HFFc6 (cell line): ENCODE data around the gene EDC3. TPM values are rescaled to one million over a fixed set of nuclear protein-coding genes. Genes with fewer than 3 reads are reported as not detected.
A peak's percentile ranks its signal among the peaks of the same experiment; 100 is the strongest.

ENCODE experiments used
- DNase-seq: peaks from one replicate; pipeline ENCODE4 v3.0.0-alpha.2; 2018
- H3K27ac Mint-ChIP-seq: 2 replicates; pipeline ENCODE4 v1.8.0; 2020; ENCODE audit warnings: mild to moderate bottlenecking, mixed read lengths
- H3K27me3 Mint-ChIP-seq: 2 replicates; pipeline ENCODE4 v1.8.0; 2021; ENCODE audit warnings: mild to moderate bottlenecking, moderate library complexity, mixed read lengths; ENCODE audit not compliant: insufficient read depth
- H3K36me3 Mint-ChIP-seq: 2 replicates; pipeline ENCODE4 v1.8.0; 2021; ENCODE audit warnings: low read depth, mixed read lengths
- H3K4me1 Mint-ChIP-seq: 2 replicates; pipeline ENCODE4 v1.8.0; 2020; ENCODE audit warnings: low read depth, mixed read lengths
- H3K4me3 Mint-ChIP-seq: 2 replicates; pipeline ENCODE4 v1.8.0; 2020; ENCODE audit warnings: mild to moderate bottlenecking, moderate library complexity, mixed read lengths
- H3K9me3 Mint-ChIP-seq: 2 replicates; pipeline ENCODE4 v1.8.0; 2020; ENCODE audit warnings: mild to moderate bottlenecking, mixed read lengths
- total RNA-seq, 6 experiments: library from RNA; stranded (reverse); fragmentation: NEBNext Ultra II Directional; extraction: Animal tissue kit (Norgen Biotek cat#: 25700); gene quantifications; 2 replicates in 1 of 6; 3 replicates in 5 of 6; pipeline ENCODE4 v1.2.3, GENCODE V29; 2021
- TF ChIP-seq, protein P1 (sequence below): fragments of 200-600 bp; sonication (generic); IDR thresholded peaks from 2 replicates; pipeline ENCODE4 v1.5.0; 2021; ENCODE audit warnings: antibody characterized with exemption, mild to moderate bottlenecking

Gene EDC3
- total RNA-seq, 6 experiments from 2014 or later: 37.2 to 46.8 (median 40.8) TPM

DNA sequence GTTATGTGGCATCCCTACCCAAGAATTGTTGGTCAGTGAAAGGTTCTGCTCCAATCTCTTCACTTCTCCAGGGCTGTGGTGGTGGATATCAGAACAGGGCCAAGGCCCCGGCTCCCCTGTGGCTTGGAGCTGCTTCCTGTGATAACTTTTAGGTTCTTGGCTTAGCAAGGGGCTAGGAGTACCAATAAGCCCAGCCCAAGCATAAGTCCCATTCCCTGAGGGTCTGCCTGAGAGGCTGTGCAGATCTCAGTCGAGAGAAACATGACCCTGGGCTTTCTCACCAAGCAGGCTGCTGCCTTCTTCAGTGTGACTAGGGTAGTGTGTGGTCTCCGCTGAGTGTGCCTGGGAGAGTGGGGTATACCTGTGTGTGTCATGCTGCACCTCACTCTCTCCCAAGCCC is 73.1 kb downstream of the EDC3 start:
- H3K9me3 Mint-ChIP-seq: no peaks in the 10 kb centered on the region
- H3K4me1 Mint-ChIP-seq: peaks cover 11% of the 10 kb centered on the region
- no peak overlapping the region for H3K4me3 Mint-ChIP-seq
- TF ChIP-seq, protein P1, sequence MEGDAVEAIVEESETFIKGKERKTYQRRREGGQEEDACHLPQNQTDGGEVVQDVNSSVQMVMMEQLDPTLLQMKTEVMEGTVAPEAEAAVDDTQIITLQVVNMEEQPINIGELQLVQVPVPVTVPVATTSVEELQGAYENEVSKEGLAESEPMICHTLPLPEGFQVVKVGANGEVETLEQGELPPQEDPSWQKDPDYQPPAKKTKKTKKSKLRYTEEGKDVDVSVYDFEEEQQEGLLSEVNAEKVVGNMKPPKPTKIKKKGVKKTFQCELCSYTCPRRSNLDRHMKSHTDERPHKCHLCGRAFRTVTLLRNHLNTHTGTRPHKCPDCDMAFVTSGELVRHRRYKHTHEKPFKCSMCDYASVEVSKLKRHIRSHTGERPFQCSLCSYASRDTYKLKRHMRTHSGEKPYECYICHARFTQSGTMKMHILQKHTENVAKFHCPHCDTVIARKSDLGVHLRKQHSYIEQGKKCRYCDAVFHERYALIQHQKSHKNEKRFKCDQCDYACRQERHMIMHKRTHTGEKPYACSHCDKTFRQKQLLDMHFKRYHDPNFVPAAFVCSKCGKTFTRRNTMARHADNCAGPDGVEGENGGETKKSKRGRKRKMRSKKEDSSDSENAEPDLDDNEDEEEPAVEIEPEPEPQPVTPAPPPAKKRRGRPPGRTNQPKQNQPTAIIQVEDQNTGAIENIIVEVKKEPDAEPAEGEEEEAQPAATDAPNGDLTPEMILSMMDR: no peak
- H3K36me3 Mint-ChIP-seq: peaks cover 23% of the 10 kb centered on the region
- H3K27ac Mint-ChIP-seq: no peak overlapping the region
- peaks cover 5% of the 10 kb centered on the region for H3K27me3 Mint-ChIP-seq
- DNase-seq: no peak

DNA sequence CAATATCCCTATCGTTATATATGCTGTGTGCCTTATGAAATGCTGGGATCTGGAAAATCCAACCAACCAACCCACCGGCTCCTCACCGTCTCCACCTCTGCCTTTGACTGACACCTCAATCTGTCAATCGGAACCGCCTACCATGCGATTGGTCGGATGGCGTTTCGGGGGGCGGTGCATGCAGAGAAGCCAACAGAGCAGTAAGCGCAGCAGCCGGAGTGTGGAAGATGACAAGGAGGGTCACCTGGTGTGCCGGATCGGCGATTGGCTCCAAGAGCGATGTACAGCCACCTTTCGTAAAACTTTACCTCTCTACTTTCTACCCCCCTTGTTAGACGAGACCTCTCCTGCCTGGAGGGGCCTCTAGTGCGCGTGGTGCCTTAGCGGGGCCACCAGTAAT is 73.9 kb downstream of the EDC3 start:
- H3K9me3 Mint-ChIP-seq: no peaks in the 10 kb centered on the region

DNA sequence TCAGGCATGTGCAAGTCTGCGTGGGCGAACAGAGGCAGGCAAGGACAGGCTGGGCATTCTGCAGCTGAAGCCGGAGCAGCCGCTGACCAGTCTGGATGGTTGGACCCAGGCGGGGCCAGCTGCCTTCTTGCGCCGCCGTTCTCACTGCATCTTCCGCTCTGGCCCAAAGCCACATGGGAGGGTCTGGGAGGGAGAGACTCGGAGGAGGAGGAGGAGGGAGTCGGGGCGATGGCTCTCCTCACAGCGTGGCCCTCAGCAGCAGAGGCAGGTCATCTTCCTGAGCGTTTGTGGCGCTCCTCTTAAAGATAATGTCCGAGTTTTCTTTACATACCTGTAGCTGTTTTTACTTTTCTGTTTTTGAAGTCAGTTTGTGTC is 74.3 kb downstream of the EDC3 start:
- no peak for DNase-seq
- H3K27me3 Mint-ChIP-seq: peaks cover 5% of the 10 kb centered on the region
- H3K27ac Mint-ChIP-seq: peak overlapping the region; percentile 42; the same call in 1 of the 2 replicates
- H3K4me1 Mint-ChIP-seq: peaks cover 23% of the 10 kb centered on the region
- peaks cover 22% of the 10 kb centered on the region for H3K36me3 Mint-ChIP-seq
- no peak overlapping the region for H3K4me3 Mint-ChIP-seq
- no peaks in the 10 kb centered on the region for H3K9me3 Mint-ChIP-seq
- TF ChIP-seq, protein P1: no peak

More for the DNA sequence above, 73.9 kb downstream of the EDC3 start:
- no peak overlapping the region for H3K27ac Mint-ChIP-seq
- TF ChIP-seq, protein P1: no peak
- no peak for DNase-seq
- no peak overlapping the region for H3K4me3 Mint-ChIP-seq
- peaks cover 22% of the 10 kb centered on the region for H3K36me3 Mint-ChIP-seq
- peaks cover 5% of the 10 kb centered on the region for H3K27me3 Mint-ChIP-seq
- peaks cover 19% of the 10 kb centered on the region for H3K4me1 Mint-ChIP-seq

DNA sequence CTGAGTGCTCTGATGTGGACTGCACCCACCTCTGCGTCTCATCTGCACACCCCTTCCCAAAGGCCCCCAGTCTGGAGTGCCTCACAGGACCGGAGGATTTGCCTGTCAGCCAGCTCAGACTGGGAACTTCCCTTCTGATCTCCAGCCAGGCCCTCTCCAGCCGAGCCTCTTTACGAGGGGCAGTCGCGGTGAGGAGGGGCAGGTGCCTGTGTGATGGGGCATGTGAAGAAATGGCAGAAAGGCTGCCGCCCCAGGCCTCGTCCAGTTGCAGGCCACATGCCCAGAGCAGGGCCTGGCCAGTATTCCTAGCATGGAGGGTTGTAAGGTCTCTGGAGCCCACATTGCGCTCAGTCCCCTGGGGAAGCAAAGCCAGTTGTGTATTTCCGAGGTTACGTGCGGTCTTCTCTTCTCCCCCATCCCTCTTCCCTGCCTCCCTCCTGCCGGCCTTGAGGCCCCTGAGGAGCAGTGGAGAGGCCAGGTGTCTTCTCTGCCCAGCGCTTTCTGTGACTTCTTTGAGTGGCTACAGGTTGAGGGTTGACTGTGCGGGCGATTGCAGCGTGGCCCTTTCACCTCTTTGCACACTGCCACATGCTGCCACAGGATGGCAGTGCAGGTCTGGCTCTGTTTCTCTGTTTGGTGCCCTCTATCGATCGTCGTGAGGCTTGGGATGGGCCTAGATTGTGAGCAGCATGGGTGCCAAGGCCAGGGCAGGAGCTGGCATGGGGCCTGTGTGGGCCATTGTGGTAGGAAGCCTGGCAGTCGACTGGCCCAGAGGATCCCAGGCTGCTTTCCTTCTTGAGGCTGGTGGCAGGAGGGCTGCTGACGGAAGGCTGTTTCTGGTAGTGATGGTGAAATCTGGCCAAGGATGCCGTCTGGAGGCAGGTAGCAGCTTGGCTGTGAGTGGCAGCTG is 74.9 kb downstream of the EDC3 start:
- Mint-ChIP-seq H3K36me3 (peaks cover 22% of the 10 kb centered on the region), H3K27me3 (peaks cover 5% of the 10 kb centered on the region), H3K4me3 (no peak overlapping the region), H3K27ac (peak overlapping the region; percentile 42), H3K4me1 (peaks cover 24% of the 10 kb centered on the region), H3K9me3 (no peaks in the 10 kb centered on the region)
- peak; percentile 68 for DNase-seq
- TF ChIP-seq, protein P1: peak; percentile 90

DNA sequence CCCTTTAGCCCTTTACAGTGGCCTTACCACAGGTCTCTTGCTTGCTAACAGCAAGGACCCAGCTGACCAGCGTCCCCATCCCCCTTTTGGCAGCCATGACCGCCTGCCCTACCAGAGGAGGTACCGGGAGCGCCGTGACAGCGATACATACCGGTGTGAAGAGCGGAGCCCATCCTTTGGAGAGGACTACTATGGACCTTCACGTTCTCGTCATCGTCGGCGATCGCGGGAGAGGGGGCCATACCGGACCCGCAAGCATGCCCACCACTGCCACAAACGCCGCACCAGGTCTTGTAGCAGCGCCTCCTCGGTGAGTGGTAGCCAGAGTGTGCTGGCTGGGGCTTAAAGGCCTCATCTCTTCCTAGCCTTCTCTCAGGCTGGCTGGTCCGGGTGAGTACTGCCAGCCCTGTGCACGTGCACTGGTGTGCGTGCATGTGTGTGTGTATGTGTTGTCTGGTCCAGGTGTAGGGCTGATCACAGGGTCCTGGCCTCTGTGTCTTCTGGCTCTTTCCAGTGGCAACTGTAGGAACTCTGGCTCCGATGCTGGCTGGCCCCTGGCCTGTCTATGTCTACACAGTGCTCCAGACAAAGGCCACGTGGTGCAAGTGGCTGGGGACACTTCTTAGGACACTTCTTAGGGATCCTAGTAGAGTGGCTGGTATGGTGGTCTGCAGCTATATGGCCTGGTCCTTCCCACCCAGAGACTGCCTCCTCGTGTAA is 75.7 kb downstream of the EDC3 start:
- no peak overlapping the region for H3K4me3 Mint-ChIP-seq
- H3K4me1 Mint-ChIP-seq: peaks cover 24% of the 10 kb centered on the region
- no peak for DNase-seq
- TF ChIP-seq, protein P1: no peak
- peaks cover 18% of the 10 kb centered on the region for H3K36me3 Mint-ChIP-seq
- no peaks in the 10 kb centered on the region for H3K9me3 Mint-ChIP-seq
- H3K27ac Mint-ChIP-seq: no peak overlapping the region
- H3K27me3 Mint-ChIP-seq: peaks cover 5% of the 10 kb centered on the region
